Glomerular visceral epithelial cell (primary cell): ENCODE measurements around the gene NDUFAF5.
A peak's percentile ranks its signal among the peaks of the same experiment; 100 is the strongest.

Experiments used
- DNase-seq: peaks from one replicate; pipeline ENCODE4 v3.0.0-alpha.2; 2016; ENCODE audit errors: extremely low spot score

NDUFAF5 gene

GRCh38 chr20:13821876-13822275 lies 37.0 kb downstream of the NDUFAF5 start:
- DNase-seq = no peak

GRCh38 chr20:13822459-13822858 lies 37.6 kb downstream of the NDUFAF5 start:
- no peak for DNase-seq

GRCh38 chr20:13824459-13824858 lies 39.6 kb downstream of the NDUFAF5 start:
- no peak for DNase-seq

- no peak for DNase-seq
These were observed 40.6 kb downstream of the NDUFAF5 start for GRCh38 chr20:13825465-13825864.

- no peak for DNase-seq
These were observed 46.6 kb downstream of the NDUFAF5 start for GRCh38 chr20:13831476-13831875.

GRCh38 chr20:13838664-13839063 lies 53.8 kb downstream of the NDUFAF5 start:
- DNase-seq = no peak

- peak; percentile 85 for DNase-seq
These were observed 54.7 kb downstream of the NDUFAF5 start for GRCh38 chr20:13839421-13840092.

- no peak for DNase-seq
These were observed 55.3 kb downstream of the NDUFAF5 start for GRCh38 chr20:13840093-13840465.

- DNase-seq = no peak
These were observed 56.4 kb downstream of the NDUFAF5 start for GRCh38 chr20:13841206-13841605.

- no peak for DNase-seq
These were observed 59.5 kb downstream of the NDUFAF5 start for GRCh38 chr20:13844296-13844695.

GRCh38 chr20:13851279-13851678 lies 66.5 kb downstream of the NDUFAF5 start:
- DNase-seq = no peak

- DNase-seq = no peak
These were observed 67.5 kb downstream of the NDUFAF5 start for GRCh38 chr20:13852306-13852705.

GRCh38 chr20:13855613-13856012 lies 70.8 kb downstream of the NDUFAF5 start:
- no peak for DNase-seq

GRCh38 chr20:13856354-13856753 lies 71.5 kb downstream of the NDUFAF5 start:
- DNase-seq = no peak

GRCh38 chr20:13857304-13857703 lies 72.5 kb downstream of the NDUFAF5 start:
- no peak for DNase-seq

GRCh38 chr20:13857961-13858360 lies 73.1 kb downstream of the NDUFAF5 start:
- DNase-seq = no peak

- no peak for DNase-seq
These were observed 73.6 kb downstream of the NDUFAF5 start for GRCh38 chr20:13858439-13858838.

GRCh38 chr20:13858871-13859270 lies 74.0 kb downstream of the NDUFAF5 start:
- no peak for DNase-seq

GRCh38 chr20:13862245-13862644 lies 77.4 kb downstream of the NDUFAF5 start:
- no peak for DNase-seq

- no peak for DNase-seq
These were observed 78.4 kb downstream of the NDUFAF5 start for GRCh38 chr20:13863244-13863643.

- DNase-seq = no peak
These were observed 80.3 kb downstream of the NDUFAF5 start for GRCh38 chr20:13865156-13865555.

- DNase-seq = no peak
These were observed 81.0 kb downstream of the NDUFAF5 start for GRCh38 chr20:13865791-13866351.

GRCh38 chr20:13868331-13868730 lies 83.5 kb downstream of the NDUFAF5 start:
- peak; percentile 57 for DNase-seq
